GM21723 (cell line): ENCODE measurements around the gene ITGB6.
"Not testable (repeated sequence)": the region's sequence is repeated elsewhere in the genome, so short reads cannot be mapped to it uniquely, and the experiment has no call there.

Experiments used
- ATAC-seq: cut with Tn5 transposase; IDR thresholded peaks from one replicate; pipeline ENCODE4 v1.9.1; 2021; ENCODE audit warnings: mild to moderate bottlenecking, moderate library complexity; ENCODE audit not compliant: unreplicated experiment

ITGB6 gene

GRCh38 chr2:160194351-160194750, 5.7 kb downstream of the ITGB6 start:
- no peak for ATAC-seq

GRCh38 chr2:160181146-160181836, 18.8 kb downstream of the ITGB6 start:
- ATAC-seq, result not testable (repeated sequence)

GRCh38 chr2:160180690-160181089, 19.4 kb downstream of the ITGB6 start:
- ATAC-seq, result not testable (repeated sequence)

GRCh38 chr2:160180172-160180571, 19.9 kb downstream of the ITGB6 start:
- ATAC-seq, result no peak

- no peak for ATAC-seq
Measured at GRCh38 chr2:160175169-160176134, 24.6 kb downstream of the ITGB6 start.

- no peak for ATAC-seq
Measured at GRCh38 chr2:160174322-160174721, 25.8 kb downstream of the ITGB6 start.

GRCh38 chr2:160169988-160170387, 30.1 kb downstream of the ITGB6 start:
- ATAC-seq, result no peak

- ATAC-seq, result no peak
Measured at GRCh38 chr2:160169471-160169870, 30.6 kb downstream of the ITGB6 start.

GRCh38 chr2:160168878-160169277, 31.2 kb downstream of the ITGB6 start:
- ATAC-seq, result no peak

- ATAC-seq, result no peak
Measured at GRCh38 chr2:160167089-160167740, 32.9 kb downstream of the ITGB6 start.

- no peak for ATAC-seq
Measured at GRCh38 chr2:160165996-160166395, 34.1 kb downstream of the ITGB6 start.

GRCh38 chr2:160165081-160165480, 35.0 kb downstream of the ITGB6 start:
- ATAC-seq, result no peak

GRCh38 chr2:160157861-160158829, 41.9 kb downstream of the ITGB6 start:
- no peak for ATAC-seq

- ATAC-seq, result no peak
Measured at GRCh38 chr2:160156665-160157064, 43.4 kb downstream of the ITGB6 start.

- ATAC-seq, result no peak
Measured at GRCh38 chr2:160156100-160156499, 44.0 kb downstream of the ITGB6 start.

- ATAC-seq, result not testable (repeated sequence)
Measured at GRCh38 chr2:160148419-160148818, 51.7 kb downstream of the ITGB6 start.

GRCh38 chr2:160145471-160145870, 54.6 kb downstream of the ITGB6 start:
- no peak for ATAC-seq

GRCh38 chr2:160144280-160144990, 55.6 kb downstream of the ITGB6 start:
- no peak for ATAC-seq

GRCh38 chr2:160142472-160142871, 57.6 kb downstream of the ITGB6 start:
- no peak for ATAC-seq

- no peak for ATAC-seq
Measured at GRCh38 chr2:160141912-160142311, 58.2 kb downstream of the ITGB6 start.
